Cardiac septum (tissue), 1 donor: Measurements from ENCODE around the gene SLAMF1. TPM values are rescaled to one million over a fixed set of nuclear protein-coding genes. Genes with fewer than 3 reads are reported as not detected.

Experiments used
- DNase-seq: peaks from one replicate; pipeline ENCODE4 v3.0.0-alpha.2; 2020; ENCODE audit warnings: low spot score
- intact Hi-C: fragments of 100-400 bp; cut with DNase I; formaldehyde crosslinking; loops from one replicate; pipeline ENCODE4 v1.14.0; 2022
- total RNA-seq: library from RNA; stranded (reverse); fragmentation: NEBNext Ultra II Directional; extraction: Animal tissue kit (Norgen Biotek cat#: 25700); gene quantifications from one replicate; pipeline ENCODE4 v1.2.1, GENCODE V29; 2021
- donor health status: DM: no; HTN: no; CAD: no.

Gene SLAMF1
- total RNA-seq, 1 donor from 2014 or later = 1.0 TPM

GRCh38 chr1:160642281-160642644, 4.6 kb downstream of the SLAMF1 start:
- intact Hi-C loops = no loop called here
- no peak for DNase-seq

GRCh38 chr1:160641323-160642280, 5.2 kb downstream of the SLAMF1 start:
- intact Hi-C loops = no loop called here
- no peak for DNase-seq

GRCh38 chr1:160640359-160641123, 6.3 kb downstream of the SLAMF1 start:
- no peak for DNase-seq
- intact Hi-C loops = no loop called here

- no peak for DNase-seq
- intact Hi-C loops = no loop called here
These were observed 7.2 kb downstream of the SLAMF1 start for GRCh38 chr1:160639652-160640051.

- no peak for DNase-seq
- intact Hi-C loops = no loop called here
These were observed 7.9 kb downstream of the SLAMF1 start for GRCh38 chr1:160638926-160639325.

- no peak for DNase-seq
- intact Hi-C loops = no loop called here
These were observed 8.3 kb downstream of the SLAMF1 start for GRCh38 chr1:160638540-160638857.

- intact Hi-C loops = no loop called here
- DNase-seq = no peak
These were observed 8.9 kb downstream of the SLAMF1 start for GRCh38 chr1:160637821-160638539.

- intact Hi-C loops = no loop called here
- DNase-seq = no peak
These were observed 9.8 kb downstream of the SLAMF1 start for GRCh38 chr1:160637065-160637464.

- intact Hi-C loops = no loop called here
- no peak for DNase-seq
These were observed 10.3 kb downstream of the SLAMF1 start for GRCh38 chr1:160636547-160636946.

- no peak for DNase-seq
- intact Hi-C loops = no loop called here
These were observed 10.8 kb downstream of the SLAMF1 start for GRCh38 chr1:160636076-160636475.

- no peak for DNase-seq
- intact Hi-C loops = no loop called here
These were observed 12.0 kb downstream of the SLAMF1 start for GRCh38 chr1:160634543-160635491.

- no peak for DNase-seq
- intact Hi-C loops = no loop called here
These were observed 13.4 kb downstream of the SLAMF1 start for GRCh38 chr1:160633330-160633903.

- no peak for DNase-seq
- intact Hi-C loops = no loop called here
These were observed 14.7 kb downstream of the SLAMF1 start for GRCh38 chr1:160631983-160632625.

- no peak for DNase-seq
- intact Hi-C loops = no loop called here
These were observed 16.1 kb downstream of the SLAMF1 start for GRCh38 chr1:160630523-160631451.

GRCh38 chr1:160629286-160630210, 17.3 kb downstream of the SLAMF1 start:
- DNase-seq = no peak
- intact Hi-C loops = no loop called here

GRCh38 chr1:160628799-160629263, 18.0 kb downstream of the SLAMF1 start:
- DNase-seq = no peak
- intact Hi-C loops = no loop called here
